Measurements from ENCODE around the gene MAOA.

MAOA gene

GRCh38 chrX:43734444-43734843 is 78.3 kb downstream of the MAOA start:
- ATAC-seq (ENCODE audit: insufficient read depth, low read depth): no peak
- H3K27ac ChIP-seq (ENCODE audit: low read length): no peak overlapping the region
- H3K9me3 ChIP-seq (ENCODE audit: insufficient read depth, low read length, severe bottlenecking): no peaks in the 10 kb centered on the region
- H3K36me3 ChIP-seq (ENCODE audit: insufficient read depth, low read length): no peaks in the 10 kb centered on the region
- H3K4me2 ChIP-seq (ENCODE audit: insufficient read depth, low read length): no peak overlapping the region
- no peaks in the 10 kb centered on the region for H3K27me3 ChIP-seq (ENCODE audit: insufficient read depth, low read length, poor library complexity)
- H3K4me1 ChIP-seq (ENCODE audit: insufficient read depth, low read length): no peaks in the 10 kb centered on the region
- DNase-seq: no peak
- no peak overlapping the region for H3K4me3 ChIP-seq (ENCODE audit: low read depth in 1 of 2, low read length in 2 of 2)
- no peak for TF ChIP-seq CTCF (IDR thresholded peaks at IDR 0.05; ENCODE audit: borderline replicate concordance, extremely low read depth, low read length, poor library complexity, severe bottlenecking)
- TF ChIP-seq EZH2 (IDR thresholded peaks at IDR 0.05; ENCODE audit: borderline replicate concordance, low read depth, low read length, severe bottlenecking): no peak
- no peak overlapping the region for H3K9ac ChIP-seq (ENCODE audit: low read depth, low read length)
- H2AFZ ChIP-seq (ENCODE audit: low read depth, low read length): no peak overlapping the region
- H4K20me1 ChIP-seq (ENCODE audit: insufficient read depth, low read length): no peaks in the 10 kb centered on the region
- no peaks in the 10 kb centered on the region for H3K79me2 ChIP-seq (ENCODE audit: insufficient read depth, low read length)

- H3K4me2 ChIP-seq (ENCODE audit: insufficient read depth, low read length): no peak overlapping the region
- H3K27me3 ChIP-seq (ENCODE audit: insufficient read depth, low read length, poor library complexity): no peaks in the 10 kb centered on the region
- DNase-seq (no peak), ATAC-seq (ENCODE audit: insufficient read depth, low read depth) (no peak)
- no peak overlapping the region for H3K4me3 ChIP-seq (ENCODE audit: low read depth in 1 of 2, low read length in 2 of 2)
- H4K20me1 ChIP-seq (ENCODE audit: insufficient read depth, low read length): no peaks in the 10 kb centered on the region
- no peaks in the 10 kb centered on the region for H3K9me3 ChIP-seq (ENCODE audit: insufficient read depth, low read length, severe bottlenecking)
- H2AFZ ChIP-seq (ENCODE audit: low read depth, low read length): no peak overlapping the region
- H3K27ac ChIP-seq (ENCODE audit: low read length): no peak overlapping the region
- no peaks in the 10 kb centered on the region for H3K4me1 ChIP-seq (ENCODE audit: insufficient read depth, low read length)
- H3K79me2 ChIP-seq (ENCODE audit: insufficient read depth, low read length): no peaks in the 10 kb centered on the region
- no peak overlapping the region for H3K9ac ChIP-seq (ENCODE audit: low read depth, low read length)
- TF ChIP-seq EZH2 (IDR thresholded peaks at IDR 0.05; ENCODE audit: borderline replicate concordance, low read depth, low read length, severe bottlenecking) (no peak), CTCF (IDR thresholded peaks at IDR 0.05; ENCODE audit: borderline replicate concordance, extremely low read depth, low read length, poor library complexity, severe bottlenecking) (no peak)
- H3K36me3 ChIP-seq (ENCODE audit: insufficient read depth, low read length): no peaks in the 10 kb centered on the region
These were observed 79.4 kb downstream of the MAOA start for GRCh38 chrX:43735534-43735933.

GRCh38 chrX:43735957-43736356 is 79.9 kb downstream of the MAOA start:
- Histone ChIP-seq H3K9ac (ENCODE audit: low read depth, low read length) (no peak overlapping the region), H4K20me1 (ENCODE audit: insufficient read depth, low read length) (no peaks in the 10 kb centered on the region), H3K4me1 (ENCODE audit: insufficient read depth, low read length) (no peaks in the 10 kb centered on the region), H3K27ac (ENCODE audit: low read length) (no peak overlapping the region), H2AFZ (ENCODE audit: low read depth, low read length) (no peak overlapping the region), H3K4me2 (ENCODE audit: insufficient read depth, low read length) (no peak overlapping the region), H3K9me3 (ENCODE audit: insufficient read depth, low read length, severe bottlenecking) (no peaks in the 10 kb centered on the region), H3K36me3 (ENCODE audit: insufficient read depth, low read length) (no peaks in the 10 kb centered on the region), H3K27me3 (ENCODE audit: insufficient read depth, low read length, poor library complexity) (no peaks in the 10 kb centered on the region), H3K79me2 (ENCODE audit: insufficient read depth, low read length) (no peaks in the 10 kb centered on the region), H3K4me3 (ENCODE audit: low read depth in 1 of 2, low read length in 2 of 2) (no peak overlapping the region)
- DNase-seq: no peak
- TF ChIP-seq EZH2 (IDR thresholded peaks at IDR 0.05; ENCODE audit: borderline replicate concordance, low read depth, low read length, severe bottlenecking): no peak
- no peak for TF ChIP-seq CTCF (IDR thresholded peaks at IDR 0.05; ENCODE audit: borderline replicate concordance, extremely low read depth, low read length, poor library complexity, severe bottlenecking)
- ATAC-seq (ENCODE audit: insufficient read depth, low read depth): no peak

All from DND-41 (cell line).